Keratinocyte (primary cell): ENCODE measurements around the gene INSRR.

Experiments used
- CTCF ChIP-seq, 3 experiments: IDR thresholded peaks in 1 of 3; conservative IDR thresholded peaks in 1 of 3; optimal IDR thresholded peaks in 1 of 3; 2 replicates in 2 of 3; 3 replicates in 1 of 3; pipeline versions ENCODE3 to v1.5.1; 2011; ENCODE audit warnings: low read length in 3 of 3, mild to moderate bottlenecking in 3 of 3, moderate library complexity in 2 of 3, control low read depth in 1 of 3, inconsistent platforms in 1 of 3; ENCODE audit not compliant: insufficient read depth in 2 of 3; ENCODE audit errors: extremely low read depth in 1 of 3
- EZH2 ChIP-seq: IDR thresholded peaks from one replicate; pipeline ENCODE4 v1.6.1; 2012; ENCODE audit warnings: inconsistent platforms, mild to moderate bottlenecking, low read length, moderate library complexity

GRCh38 chr1:156899956-156900718 lies 41.2 kb upstream of the INSRR start:
- TF ChIP-seq CTCF (optimal IDR thresholded peaks at IDR 0.05 in 1 of 3, IDR thresholded peaks at IDR 0.05 in 1 of 3, conservative IDR thresholded peaks at IDR 0.05 in 1 of 3; ENCODE audit: extremely low read depth in 1 of 3, insufficient read depth in 2 of 3, low read length in 3 of 3), result no peak
- TF ChIP-seq EZH2, result no peak
